NCI-H1105 (cell line): ENCODE results near the gene ARHGAP31.
"Not testable (repeated sequence)": the region's sequence is repeated elsewhere in the genome, so short reads cannot be mapped to it uniquely, and the experiment has no call there.

Source experiments
- DNase-seq: peaks from one replicate; lab custom pipeline; 2025; lab: John Stamatoyannopoulos, UW

Gene ARHGAP31

GRCh38 chr3:119294696-119295671, 801 bp downstream of the ARHGAP31 start:
- DNase-seq: no peak

GRCh38 chr3:119295816-119296726, 1.9 kb downstream of the ARHGAP31 start:
- DNase-seq: no peak

GRCh38 chr3:119296727-119297122, 2.5 kb downstream of the ARHGAP31 start:
- DNase-seq: no peak

- no peak for DNase-seq
Observed at GRCh38 chr3:119297169-119297568, 3.0 kb downstream of the ARHGAP31 start.

- no peak for DNase-seq
Observed at GRCh38 chr3:119298565-119298941, 4.4 kb downstream of the ARHGAP31 start.

GRCh38 chr3:119300991-119301391, 6.8 kb downstream of the ARHGAP31 start:
- no peak for DNase-seq

- DNase-seq: no peak
Observed at GRCh38 chr3:119301662-119302061, 7.5 kb downstream of the ARHGAP31 start.

- DNase-seq: no peak
Observed at GRCh38 chr3:119302697-119303551, 8.7 kb downstream of the ARHGAP31 start.

- no peak for DNase-seq
Observed at GRCh38 chr3:119304201-119304713, 10.1 kb downstream of the ARHGAP31 start.

- no peak for DNase-seq
Observed at GRCh38 chr3:119305286-119305685, 11.1 kb downstream of the ARHGAP31 start.

- DNase-seq: not testable (repeated sequence)
Observed at GRCh38 chr3:119306378-119306777, 12.2 kb downstream of the ARHGAP31 start.

GRCh38 chr3:119308355-119308754, 14.2 kb downstream of the ARHGAP31 start:
- no peak for DNase-seq

GRCh38 chr3:119309591-119309990, 15.4 kb downstream of the ARHGAP31 start:
- no peak for DNase-seq

- no peak for DNase-seq
Observed at GRCh38 chr3:119310071-119310470, 15.9 kb downstream of the ARHGAP31 start.

GRCh38 chr3:119311081-119311925, 17.1 kb downstream of the ARHGAP31 start:
- no peak for DNase-seq

- DNase-seq: no peak
Observed at GRCh38 chr3:119313461-119313860, 19.3 kb downstream of the ARHGAP31 start.

- DNase-seq: no peak
Observed at GRCh38 chr3:119314821-119315220, 20.6 kb downstream of the ARHGAP31 start.

- DNase-seq: no peak
Observed at GRCh38 chr3:119315600-119316312, 21.6 kb downstream of the ARHGAP31 start.

- no peak for DNase-seq
Observed at GRCh38 chr3:119316313-119316670, 22.1 kb downstream of the ARHGAP31 start.

- no peak for DNase-seq
Observed at GRCh38 chr3:119318876-119319275, 24.7 kb downstream of the ARHGAP31 start.
